DMS79 treated with DMSO at 0.1 percent for 48 hours (cell line): Measurements from ENCODE around the gene PTPN14.
"Not testable (repeated sequence)": the region's sequence is repeated elsewhere in the genome, so short reads cannot be mapped to it uniquely, and the experiment has no call there.

Experiments
- DNase-seq: peaks from one replicate; lab custom pipeline; 2025; lab: John Stamatoyannopoulos, UW

Gene PTPN14

GRCh38 chr1:214509622-214510021, 41.8 kb downstream of the PTPN14 start:
- not testable (repeated sequence) for DNase-seq

GRCh38 chr1:214506972-214507431, 44.4 kb downstream of the PTPN14 start:
- DNase-seq = no peak

- no peak for DNase-seq
Measured at GRCh38 chr1:214505134-214505533, 46.3 kb downstream of the PTPN14 start.

GRCh38 chr1:214504330-214504729, 47.1 kb downstream of the PTPN14 start:
- DNase-seq = no peak

- DNase-seq = no peak
Measured at GRCh38 chr1:214503553-214503952, 47.8 kb downstream of the PTPN14 start.

GRCh38 chr1:214500340-214501055, 50.9 kb downstream of the PTPN14 start:
- no peak for DNase-seq

GRCh38 chr1:214499732-214500131, 51.7 kb downstream of the PTPN14 start:
- no peak for DNase-seq

GRCh38 chr1:214498021-214498420, 53.4 kb downstream of the PTPN14 start:
- DNase-seq = no peak

- DNase-seq = no peak
Measured at GRCh38 chr1:214496126-214496525, 55.3 kb downstream of the PTPN14 start.

- DNase-seq = no peak
Measured at GRCh38 chr1:214494706-214495105, 56.7 kb downstream of the PTPN14 start.

- DNase-seq = not testable (repeated sequence)
Measured at GRCh38 chr1:214494179-214494578, 57.2 kb downstream of the PTPN14 start.

GRCh38 chr1:214493126-214493796, 58.1 kb downstream of the PTPN14 start:
- no peak for DNase-seq

- no peak for DNase-seq
Measured at GRCh38 chr1:214492401-214493075, 58.9 kb downstream of the PTPN14 start.

GRCh38 chr1:214491468-214492146, 59.8 kb downstream of the PTPN14 start:
- DNase-seq = no peak

- DNase-seq = no peak
Measured at GRCh38 chr1:214485151-214485550, 66.3 kb downstream of the PTPN14 start.

GRCh38 chr1:214483180-214483579, 68.2 kb downstream of the PTPN14 start:
- not testable (repeated sequence) for DNase-seq

- not testable (repeated sequence) for DNase-seq
Measured at GRCh38 chr1:214481983-214482634, 69.3 kb downstream of the PTPN14 start.

- no peak for DNase-seq
Measured at GRCh38 chr1:214476986-214477870, 74.2 kb downstream of the PTPN14 start.

- DNase-seq = no peak
Measured at GRCh38 chr1:214476229-214476985, 75.0 kb downstream of the PTPN14 start.

- no peak for DNase-seq
Measured at GRCh38 chr1:214475746-214476145, 75.7 kb downstream of the PTPN14 start.
